WERI-Rb-1 (cell line): ENCODE results near the gene FIBCD1.

Source experiments
- DNase-seq: peaks from one replicate; pipeline ENCODE4 v3.0.0-alpha.2; 2020
- H3K27ac ChIP-seq: fragments of 250-450 bp; sonication (Bioruptor Pico); 2 replicates; pipeline ENCODE4 v1.5.1; 2020; ENCODE audit warnings: mild to moderate bottlenecking, moderate library complexity
- H3K27me3 ChIP-seq: fragments of 250-450 bp; sonication (Bioruptor Pico); 2 replicates; pipeline ENCODE4 v1.5.1; 2021; ENCODE audit warnings: mild to moderate bottlenecking, low read depth, moderate library complexity; ENCODE audit not compliant: insufficient read depth, severe bottlenecking
- H3K36me3 ChIP-seq: fragments of 250-450 bp; sonication (Bioruptor Pico); 2 replicates; pipeline ENCODE4 v1.5.1; 2020; ENCODE audit warnings: mild to moderate bottlenecking, moderate library complexity
- H3K4me3 ChIP-seq: 2 replicates; pipeline ENCODE4 v1.5.1; 2011; ENCODE audit warnings: low read depth, mild to moderate bottlenecking, control low read depth, low read length
- H3K9me3 ChIP-seq: fragments of 250-450 bp; sonication (Bioruptor Pico); 2 replicates; pipeline ENCODE4 v1.5.1; 2021; ENCODE audit warnings: mild to moderate bottlenecking, moderate library complexity; ENCODE audit not compliant: severe bottlenecking
- TF ChIP-seq, protein P1 (sequence below): IDR thresholded peaks from 2 replicates; pipeline ENCODE4 v1.5.1; 2011; ENCODE audit warnings: low read depth, mild to moderate bottlenecking, control low read depth, inconsistent platforms, low read length

Gene FIBCD1

GRCh38 chr9:130945173-130945572 lies 6.1 kb upstream of the FIBCD1 start:
- Histone ChIP-seq H3K27me3 (peaks cover 60% of the 10 kb centered on the region), H3K27ac (no peak overlapping the region), H3K4me3 (no peak overlapping the region), H3K9me3 (peaks cover 8% of the 10 kb centered on the region), H3K36me3 (no peaks in the 10 kb centered on the region)
- TF ChIP-seq, protein P1, sequence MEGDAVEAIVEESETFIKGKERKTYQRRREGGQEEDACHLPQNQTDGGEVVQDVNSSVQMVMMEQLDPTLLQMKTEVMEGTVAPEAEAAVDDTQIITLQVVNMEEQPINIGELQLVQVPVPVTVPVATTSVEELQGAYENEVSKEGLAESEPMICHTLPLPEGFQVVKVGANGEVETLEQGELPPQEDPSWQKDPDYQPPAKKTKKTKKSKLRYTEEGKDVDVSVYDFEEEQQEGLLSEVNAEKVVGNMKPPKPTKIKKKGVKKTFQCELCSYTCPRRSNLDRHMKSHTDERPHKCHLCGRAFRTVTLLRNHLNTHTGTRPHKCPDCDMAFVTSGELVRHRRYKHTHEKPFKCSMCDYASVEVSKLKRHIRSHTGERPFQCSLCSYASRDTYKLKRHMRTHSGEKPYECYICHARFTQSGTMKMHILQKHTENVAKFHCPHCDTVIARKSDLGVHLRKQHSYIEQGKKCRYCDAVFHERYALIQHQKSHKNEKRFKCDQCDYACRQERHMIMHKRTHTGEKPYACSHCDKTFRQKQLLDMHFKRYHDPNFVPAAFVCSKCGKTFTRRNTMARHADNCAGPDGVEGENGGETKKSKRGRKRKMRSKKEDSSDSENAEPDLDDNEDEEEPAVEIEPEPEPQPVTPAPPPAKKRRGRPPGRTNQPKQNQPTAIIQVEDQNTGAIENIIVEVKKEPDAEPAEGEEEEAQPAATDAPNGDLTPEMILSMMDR = no peak
- DNase-seq = no peak

GRCh38 chr9:130944510-130945058 lies 5.5 kb upstream of the FIBCD1 start:
- Histone ChIP-seq H3K27ac (no peak overlapping the region), H3K9me3 (peaks cover 4% of the 10 kb centered on the region), H3K36me3 (no peaks in the 10 kb centered on the region), H3K4me3 (no peak overlapping the region), H3K27me3 (peaks cover 64% of the 10 kb centered on the region)
- TF ChIP-seq, protein P1 = no peak
- no peak for DNase-seq

DNA sequence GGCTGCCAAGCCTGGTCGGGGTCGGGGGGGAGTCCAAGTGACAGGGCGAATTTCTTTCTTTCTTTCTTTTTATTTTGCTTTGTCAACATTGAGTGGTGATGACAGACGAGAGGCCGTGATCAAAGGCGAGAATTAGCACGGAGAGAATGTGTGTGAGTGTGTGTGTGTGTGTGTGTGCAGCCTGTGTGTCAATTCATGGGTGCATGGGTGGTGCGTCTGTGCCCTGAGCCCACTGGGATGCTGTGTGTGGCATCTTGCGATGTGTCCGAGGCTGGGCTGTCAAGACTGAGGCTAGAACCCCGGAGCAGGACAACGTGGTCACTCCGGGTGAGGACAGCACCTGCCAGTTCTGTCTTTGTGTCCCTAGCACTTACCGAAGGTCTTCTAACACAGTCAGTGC lies 4.7 kb upstream of the FIBCD1 start:
- H3K27me3 ChIP-seq = peaks cover 68% of the 10 kb centered on the region
- no peaks in the 10 kb centered on the region; the same call in 1 of the 2 replicates for H3K36me3 ChIP-seq
- H3K27ac ChIP-seq = no peak overlapping the region
- no peaks in the 10 kb centered on the region for H3K9me3 ChIP-seq
- H3K4me3 ChIP-seq = no peak overlapping the region
- TF ChIP-seq, protein P1 = no peak
- DNase-seq = no peak

DNA sequence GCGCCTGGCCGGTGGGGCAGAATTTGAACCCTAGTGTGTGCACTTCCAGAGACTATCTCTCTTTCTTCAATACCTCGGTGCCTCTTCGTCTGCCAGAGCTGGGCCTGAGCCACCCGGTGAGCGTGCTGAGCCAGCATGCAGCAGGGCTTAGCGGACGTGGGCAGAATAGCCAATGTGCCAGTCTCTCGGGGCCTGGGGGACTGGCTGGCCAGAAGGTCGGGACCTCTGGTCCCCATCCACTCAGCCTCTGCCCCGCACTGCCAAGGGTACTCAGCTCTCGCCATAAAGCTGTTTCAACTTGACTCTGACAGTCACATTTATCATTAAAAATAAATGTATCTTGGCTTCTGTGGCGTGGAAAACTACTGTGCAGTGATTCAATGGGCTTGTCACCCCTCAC lies 4.2 kb upstream of the FIBCD1 start:
- no peaks in the 10 kb centered on the region; the same call in 1 of the 2 replicates for H3K36me3 ChIP-seq
- H3K27me3 ChIP-seq = peaks cover 66% of the 10 kb centered on the region
- H3K9me3 ChIP-seq = no peaks in the 10 kb centered on the region
- no peak for DNase-seq
- H3K27ac ChIP-seq = no peak overlapping the region
- TF ChIP-seq, protein P1 = no peak
- no peak overlapping the region for H3K4me3 ChIP-seq

DNA sequence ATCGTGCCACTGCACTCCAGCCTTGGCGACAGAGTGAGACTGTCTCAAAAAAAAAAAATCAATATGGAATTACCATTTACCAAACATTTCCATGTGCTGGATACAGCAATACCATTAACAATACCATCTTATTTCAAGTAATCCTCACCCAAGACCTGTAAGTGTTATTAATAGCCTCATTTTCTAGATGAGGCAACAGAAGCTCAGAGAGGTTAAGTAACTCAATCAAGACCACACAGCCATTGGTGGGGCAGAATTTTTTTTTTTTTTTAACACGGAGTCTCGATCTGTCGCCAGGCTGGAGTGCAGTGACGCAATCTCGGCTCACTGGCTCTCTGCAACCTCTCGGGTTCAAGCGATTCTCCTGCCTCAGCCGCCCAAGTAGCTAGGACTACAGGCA lies 3.6 kb upstream of the FIBCD1 start:
- Histone ChIP-seq H3K27ac (no peak overlapping the region), H3K4me3 (no peak overlapping the region), H3K27me3 (peaks cover 66% of the 10 kb centered on the region), H3K9me3 (no peaks in the 10 kb centered on the region), H3K36me3 (no peaks in the 10 kb centered on the region; the same call in 1 of the 2 replicates)
- no peak for DNase-seq
- TF ChIP-seq, protein P1 = no peak

GRCh38 chr9:130942084-130942483 lies 3.0 kb upstream of the FIBCD1 start:
- H3K27ac ChIP-seq = no peak overlapping the region
- peaks cover 70% of the 10 kb centered on the region for H3K27me3 ChIP-seq
- no peak for DNase-seq
- TF ChIP-seq, protein P1 = no peak
- no peaks in the 10 kb centered on the region; the same call in 1 of the 2 replicates for H3K36me3 ChIP-seq
- no peak overlapping the region for H3K4me3 ChIP-seq
- no peaks in the 10 kb centered on the region for H3K9me3 ChIP-seq
